Midbrain (tissue), 1 donor: ENCODE data around the gene LETM1.
"Not testable (repeated sequence)": the region's sequence is repeated elsewhere in the genome, so short reads cannot be mapped to it uniquely, and the experiment has no call there.

Experiments
- DNase-seq: peaks from one replicate; lab custom pipeline; 2025; lab: John Stamatoyannopoulos, UW

Gene LETM1

GRCh38 chr4:1851575-1852410, 4.2 kb downstream of the LETM1 start:
- DNase-seq: no peak

GRCh38 chr4:1851160-1851559, 4.8 kb downstream of the LETM1 start:
- no peak for DNase-seq

- DNase-seq: no peak
Measured at GRCh38 chr4:1850276-1850675, 5.7 kb downstream of the LETM1 start.

GRCh38 chr4:1846580-1846979, 9.4 kb downstream of the LETM1 start:
- DNase-seq: no peak

- not testable (repeated sequence) for DNase-seq
Measured at GRCh38 chr4:1844618-1845017, 11.3 kb downstream of the LETM1 start.

GRCh38 chr4:1843852-1844251, 12.1 kb downstream of the LETM1 start:
- DNase-seq: peak; percentile 26

- no peak for DNase-seq
Measured at GRCh38 chr4:1842993-1843448, 12.9 kb downstream of the LETM1 start.

GRCh38 chr4:1842339-1842895, 13.5 kb downstream of the LETM1 start:
- no peak for DNase-seq

GRCh38 chr4:1841887-1842210, 14.1 kb downstream of the LETM1 start:
- DNase-seq: no peak

- DNase-seq: no peak
Measured at GRCh38 chr4:1841201-1841886, 14.6 kb downstream of the LETM1 start.

GRCh38 chr4:1839282-1839681, 16.7 kb downstream of the LETM1 start:
- no peak for DNase-seq

- no peak for DNase-seq
Measured at GRCh38 chr4:1837069-1837468, 18.9 kb downstream of the LETM1 start.

GRCh38 chr4:1836650-1837049, 19.3 kb downstream of the LETM1 start:
- no peak for DNase-seq

- not testable (repeated sequence) for DNase-seq
Measured at GRCh38 chr4:1835836-1836235, 20.1 kb downstream of the LETM1 start.

- DNase-seq: no peak
Measured at GRCh38 chr4:1834047-1834775, 21.7 kb downstream of the LETM1 start.

- DNase-seq: no peak
Measured at GRCh38 chr4:1833307-1834046, 22.5 kb downstream of the LETM1 start.

GRCh38 chr4:1832690-1833089, 23.3 kb downstream of the LETM1 start:
- no peak for DNase-seq

- no peak for DNase-seq
Measured at GRCh38 chr4:1831331-1831730, 24.6 kb downstream of the LETM1 start.

GRCh38 chr4:1830642-1831228, 25.2 kb downstream of the LETM1 start:
- no peak for DNase-seq

GRCh38 chr4:1830234-1830633, 25.7 kb downstream of the LETM1 start:
- DNase-seq: no peak
